Upper lobe of right lung (tissue), 1 donor: ENCODE results near the gene PSG5. TPM values are rescaled to one million over a fixed set of nuclear protein-coding genes. Genes with fewer than 3 reads are reported as not detected.
"Not testable (repeated sequence)": the region's sequence is repeated elsewhere in the genome, so short reads cannot be mapped to it uniquely, and the experiment has no call there.

Source experiments
- ATAC-seq: fragments of 200-7000 bp; cut with Tn5 transposase; one replicate; pipeline ENCODE4 v1.9.1; 2020; ENCODE audit warnings: mild to moderate bottlenecking, moderate library complexity
- DNase-seq: peaks from one replicate; pipeline ENCODE4 v3.0.0-alpha.2; 2020
- H3K27ac ChIP-seq: fragments of 200-600 bp; one replicate; pipeline ENCODE4 v1.8.0; 2022
- H3K27me3 ChIP-seq: fragments of 200-600 bp; one replicate; pipeline ENCODE4 v1.8.0; 2022; ENCODE audit warnings: mild to moderate bottlenecking
- H3K36me3 ChIP-seq: fragments of 200-600 bp; one replicate; pipeline ENCODE4 v1.8.0; 2022
- H3K4me1 ChIP-seq: fragments of 200-600 bp; one replicate; pipeline ENCODE4 v1.8.0; 2022
- H3K4me3 ChIP-seq: fragments of 200-600 bp; one replicate; pipeline ENCODE4 v1.8.0; 2022; ENCODE audit warnings: mild to moderate bottlenecking
- H3K9me3 ChIP-seq: fragments of 200-600 bp; one replicate; pipeline ENCODE4 v1.8.0; 2022
- intact Hi-C: fragments of 100-400 bp; cut with DNase I; formaldehyde crosslinking; loops from one replicate; pipeline ENCODE4 v1.11.0; 2022
- long read RNA-seq: library from polyadenylated mRNA; unstranded; transcript quantifications from one replicate; pipeline ENCODE4 v2.0.0, GENCODE V29; 2021
- total RNA-seq: library from RNA; stranded (reverse); fragmentation: NEBNext Ultra II Directional; extraction: Animal tissue kit (Norgen Biotek cat#: 25700); gene quantifications from one replicate; pipeline ENCODE4 v1.2.1, GENCODE V29; 2021
- TF ChIP-seq, protein P1 (sequence below): fragments of 200-600 bp; IDR thresholded peaks from one replicate; pipeline ENCODE4 v1.8.0; 2022; ENCODE audit warnings: antibody characterized with exemption
- donor health status: DM: no; HTN: yes; CAD: no; lungs with severe emphysema.

PSG5 gene
- not detected for total RNA-seq
- long read RNA-seq = 0 reads

DNA sequence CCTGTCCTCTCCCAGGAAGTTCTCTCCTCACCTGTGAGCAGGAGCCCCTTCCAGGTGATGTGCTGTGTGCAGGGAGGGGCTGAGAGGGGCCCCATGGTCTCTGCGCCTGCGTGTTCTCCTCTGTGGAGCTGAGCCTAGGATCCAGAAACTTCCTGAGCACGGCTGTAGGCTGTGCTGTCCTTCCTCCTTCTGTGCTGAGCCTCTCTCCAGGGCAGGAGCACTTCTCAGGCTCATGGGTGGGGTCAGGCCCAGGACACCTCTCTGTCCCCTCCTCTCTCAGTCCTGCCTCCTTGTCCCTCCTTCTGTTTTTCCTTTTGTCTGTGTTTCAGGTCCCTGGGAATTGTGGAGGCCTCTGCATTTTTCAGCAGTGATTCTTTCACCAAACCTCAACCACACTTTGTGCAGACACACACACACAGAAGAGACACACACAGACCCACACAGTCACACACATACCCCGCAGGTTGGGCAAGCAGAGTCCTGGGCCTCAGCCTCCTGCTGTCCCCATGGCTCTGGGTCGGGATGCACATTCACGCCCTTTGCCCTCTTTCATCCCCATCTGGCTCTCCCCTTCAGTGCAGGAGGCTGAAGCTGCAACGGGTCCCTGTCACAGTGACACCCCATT is at the start of gene PSG5:
PSG5 (minus strand) TSS at position 226 of the 625 bp plus-strand sequence; CDS start at position 95, 131 bp downstream.
- H3K27me3 ChIP-seq, DNase-seq, ATAC-seq, H3K4me1 ChIP-seq, intact Hi-C loops, H3K27ac ChIP-seq, H3K4me3 ChIP-seq, H3K9me3 ChIP-seq, H3K36me3 ChIP-seq: not testable (repeated sequence)

DNA sequence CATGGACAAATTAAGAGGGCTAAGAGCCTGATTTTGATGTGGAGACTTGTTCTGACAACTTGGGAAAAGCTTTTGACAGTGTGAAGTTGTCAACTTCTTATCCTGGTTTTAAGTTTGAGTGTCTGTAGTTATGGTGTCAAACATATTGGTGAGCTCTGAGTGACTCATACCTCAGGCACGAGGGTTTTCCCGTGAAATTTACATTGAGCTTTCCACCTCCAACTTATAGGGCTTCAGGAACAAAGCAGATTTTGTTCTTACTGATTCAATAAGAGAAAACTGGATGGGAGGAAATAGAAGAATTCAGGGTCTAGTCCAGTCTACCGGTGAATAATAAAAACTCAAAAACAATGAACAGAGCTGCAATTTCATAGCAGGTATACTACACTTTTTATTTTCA is 49.4 kb upstream of the PSG5 start:
- ATAC-seq, intact Hi-C loops, H3K4me1 ChIP-seq, H3K27ac ChIP-seq, DNase-seq, H3K27me3 ChIP-seq, H3K9me3 ChIP-seq, H3K36me3 ChIP-seq, H3K4me3 ChIP-seq: not testable (repeated sequence)

DNA sequence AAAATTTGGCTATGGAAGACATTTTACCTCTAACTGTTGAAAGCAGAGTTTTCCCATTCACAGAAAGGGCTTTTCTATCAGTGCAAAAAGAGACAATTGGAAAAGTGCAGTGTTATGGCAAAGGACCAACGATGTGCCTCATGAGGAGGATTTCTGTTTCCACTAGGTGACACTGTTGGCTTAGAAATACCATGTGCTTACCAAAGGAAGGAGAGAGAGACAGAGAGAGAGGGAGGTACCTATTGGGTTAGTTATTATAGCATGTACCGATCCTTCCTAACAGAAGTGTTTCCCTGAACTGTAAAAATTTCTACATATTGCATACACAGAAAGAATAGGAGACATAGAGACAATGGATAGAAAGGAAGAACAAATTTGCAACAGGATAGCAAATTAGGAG is 43.0 kb upstream of the PSG5 start:
- H3K4me3 ChIP-seq = no peak overlapping the region
- no peak for ATAC-seq
- no peak for DNase-seq
- H3K9me3 ChIP-seq = peaks cover 23% of the 10 kb centered on the region
- intact Hi-C loops = no loop called here
- no peaks in the 10 kb centered on the region for H3K36me3 ChIP-seq
- no peaks in the 10 kb centered on the region for H3K4me1 ChIP-seq
- H3K27ac ChIP-seq = no peak overlapping the region
- H3K27me3 ChIP-seq = no peaks in the 10 kb centered on the region
- TF ChIP-seq, protein P1, sequence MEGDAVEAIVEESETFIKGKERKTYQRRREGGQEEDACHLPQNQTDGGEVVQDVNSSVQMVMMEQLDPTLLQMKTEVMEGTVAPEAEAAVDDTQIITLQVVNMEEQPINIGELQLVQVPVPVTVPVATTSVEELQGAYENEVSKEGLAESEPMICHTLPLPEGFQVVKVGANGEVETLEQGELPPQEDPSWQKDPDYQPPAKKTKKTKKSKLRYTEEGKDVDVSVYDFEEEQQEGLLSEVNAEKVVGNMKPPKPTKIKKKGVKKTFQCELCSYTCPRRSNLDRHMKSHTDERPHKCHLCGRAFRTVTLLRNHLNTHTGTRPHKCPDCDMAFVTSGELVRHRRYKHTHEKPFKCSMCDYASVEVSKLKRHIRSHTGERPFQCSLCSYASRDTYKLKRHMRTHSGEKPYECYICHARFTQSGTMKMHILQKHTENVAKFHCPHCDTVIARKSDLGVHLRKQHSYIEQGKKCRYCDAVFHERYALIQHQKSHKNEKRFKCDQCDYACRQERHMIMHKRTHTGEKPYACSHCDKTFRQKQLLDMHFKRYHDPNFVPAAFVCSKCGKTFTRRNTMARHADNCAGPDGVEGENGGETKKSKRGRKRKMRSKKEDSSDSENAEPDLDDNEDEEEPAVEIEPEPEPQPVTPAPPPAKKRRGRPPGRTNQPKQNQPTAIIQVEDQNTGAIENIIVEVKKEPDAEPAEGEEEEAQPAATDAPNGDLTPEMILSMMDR = no peak

DNA sequence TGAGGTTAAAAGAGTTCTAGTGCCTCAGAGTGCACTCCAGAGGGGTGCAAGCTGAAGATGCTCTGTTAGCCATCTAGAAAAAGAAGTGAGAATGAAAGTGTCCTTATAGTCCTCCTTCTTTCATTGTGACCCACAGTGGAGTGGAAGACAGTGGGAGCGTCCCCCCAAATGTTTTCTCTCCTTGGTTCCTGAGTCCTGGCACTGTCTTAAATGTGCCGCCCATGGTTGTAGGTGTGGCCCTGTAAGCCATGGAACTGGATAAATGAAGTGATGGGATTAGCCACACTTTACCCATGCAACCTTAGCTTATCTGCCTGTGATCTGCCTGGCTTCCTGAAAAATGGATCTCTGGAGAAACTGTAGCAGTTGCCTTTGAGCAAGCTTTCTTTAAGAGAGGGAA is 42.4 kb upstream of the PSG5 start:
- intact Hi-C loops, H3K27me3 ChIP-seq, H3K4me1 ChIP-seq, H3K27ac ChIP-seq, ATAC-seq, H3K36me3 ChIP-seq, H3K4me3 ChIP-seq, DNase-seq: not testable (repeated sequence)
- peaks cover 23% of the 10 kb centered on the region for H3K9me3 ChIP-seq

DNA sequence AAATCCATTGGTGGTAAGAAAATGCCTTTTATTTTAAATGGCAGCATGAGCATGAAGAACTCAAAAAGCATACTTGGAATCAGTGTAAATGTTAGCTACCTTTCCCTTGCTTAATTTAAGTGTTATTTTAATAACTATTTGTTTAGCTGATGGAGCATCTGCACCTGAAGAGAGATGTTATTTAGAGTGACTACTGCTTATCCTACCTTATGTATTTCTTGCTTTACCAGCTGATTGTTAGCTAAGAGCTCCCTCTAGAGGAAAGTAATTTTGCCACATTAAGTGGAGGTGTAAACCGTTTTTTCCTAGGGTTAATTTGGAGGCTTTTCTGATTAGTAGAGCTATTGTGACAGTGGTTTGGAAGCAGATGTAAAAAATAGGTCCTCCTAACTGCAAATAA is 40.6 kb upstream of the PSG5 start:
- H3K4me3 ChIP-seq, H3K4me1 ChIP-seq, ATAC-seq, H3K27ac ChIP-seq, H3K36me3 ChIP-seq, intact Hi-C loops, DNase-seq, H3K27me3 ChIP-seq: not testable (repeated sequence)
- H3K9me3 ChIP-seq = peaks cover 23% of the 10 kb centered on the region

DNA sequence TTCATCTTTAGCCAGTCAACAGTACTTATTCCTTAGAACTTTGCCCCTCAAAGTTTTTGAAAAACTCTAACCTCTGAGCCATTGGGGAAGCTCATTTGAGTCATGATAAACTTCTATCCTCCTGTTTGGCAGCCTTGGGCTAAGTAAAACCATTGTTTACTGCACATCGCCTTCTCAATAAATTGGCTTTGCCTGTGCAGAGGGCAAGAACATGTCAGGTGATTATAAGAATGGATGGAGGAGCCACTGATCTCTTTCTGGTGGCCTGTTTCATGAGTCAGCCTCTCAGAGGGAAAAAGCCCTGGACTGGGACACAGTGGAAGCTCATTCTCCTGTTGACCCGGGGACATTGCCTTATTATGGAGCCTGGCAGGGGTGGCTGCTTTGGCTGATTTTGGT is 38.5 kb upstream of the PSG5 start:
- H3K4me1 ChIP-seq = no peaks in the 10 kb centered on the region
- H3K27ac ChIP-seq = no peak overlapping the region
- intact Hi-C loops = no loop called here
- TF ChIP-seq, protein P1 = no peak
- H3K4me3 ChIP-seq = no peak overlapping the region
- H3K36me3 ChIP-seq = no peaks in the 10 kb centered on the region
- peaks cover 21% of the 10 kb centered on the region for H3K9me3 ChIP-seq
- no peak for ATAC-seq
- no peak for DNase-seq
- no peaks in the 10 kb centered on the region for H3K27me3 ChIP-seq

DNA sequence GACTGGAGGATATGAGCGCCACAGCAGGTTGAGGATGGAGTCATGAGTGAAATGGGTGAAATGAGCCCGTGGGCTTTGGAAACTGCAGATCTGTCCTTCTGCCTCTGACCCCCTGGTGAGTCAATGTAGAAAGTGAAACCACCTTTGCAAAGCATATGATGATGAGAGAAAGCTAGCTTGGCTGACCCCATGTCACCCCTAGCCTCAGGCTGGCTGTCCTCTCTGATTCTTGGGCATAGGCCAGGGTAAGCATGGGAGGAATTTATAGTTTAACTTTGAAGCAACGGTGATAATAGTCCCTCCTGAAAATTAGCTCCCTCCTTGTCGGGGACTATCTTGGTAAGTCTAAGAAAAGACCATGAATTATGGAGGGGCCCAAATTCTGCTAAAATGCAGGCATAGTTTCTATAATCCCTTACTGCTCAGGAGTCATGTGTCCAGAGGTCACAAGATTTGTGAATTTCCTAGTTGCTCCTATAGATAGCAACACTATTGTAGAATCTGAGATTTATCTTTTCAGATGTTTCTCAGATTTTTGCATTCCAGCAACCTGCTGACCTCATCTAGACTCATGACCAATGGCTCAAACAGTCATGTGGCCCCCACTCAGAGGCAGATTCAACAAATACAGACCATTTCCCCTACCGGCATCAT is 38.0 kb upstream of the PSG5 start:
- H3K36me3 ChIP-seq, DNase-seq, H3K27ac ChIP-seq, H3K4me3 ChIP-seq, H3K4me1 ChIP-seq, ATAC-seq, intact Hi-C loops, H3K27me3 ChIP-seq: not testable (repeated sequence)
- H3K9me3 ChIP-seq = peaks cover 16% of the 10 kb centered on the region

DNA sequence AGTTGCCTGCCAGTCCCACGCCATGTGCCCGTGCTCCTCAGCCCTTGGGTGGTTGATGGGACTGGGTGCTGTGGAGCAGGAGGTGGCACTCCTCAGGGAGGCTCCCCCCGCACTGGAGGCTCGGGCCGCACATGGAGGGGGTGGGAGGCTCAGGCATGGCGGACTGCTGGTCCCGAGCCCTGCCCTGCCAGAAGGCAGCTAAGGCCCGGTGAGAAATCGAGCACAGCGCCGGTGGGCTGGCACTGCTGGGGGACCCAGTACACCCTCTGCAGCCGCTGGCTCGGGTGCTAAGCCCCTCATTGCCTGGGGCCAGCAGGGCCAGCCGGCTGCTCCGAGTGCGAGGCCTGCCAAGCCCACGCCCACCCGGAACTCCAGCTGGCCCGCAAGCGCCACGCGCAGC is 35.6 kb upstream of the PSG5 start:
- ATAC-seq, H3K36me3 ChIP-seq, H3K27me3 ChIP-seq, H3K4me3 ChIP-seq, H3K27ac ChIP-seq, H3K9me3 ChIP-seq, intact Hi-C loops, DNase-seq, H3K4me1 ChIP-seq: not testable (repeated sequence)

DNA sequence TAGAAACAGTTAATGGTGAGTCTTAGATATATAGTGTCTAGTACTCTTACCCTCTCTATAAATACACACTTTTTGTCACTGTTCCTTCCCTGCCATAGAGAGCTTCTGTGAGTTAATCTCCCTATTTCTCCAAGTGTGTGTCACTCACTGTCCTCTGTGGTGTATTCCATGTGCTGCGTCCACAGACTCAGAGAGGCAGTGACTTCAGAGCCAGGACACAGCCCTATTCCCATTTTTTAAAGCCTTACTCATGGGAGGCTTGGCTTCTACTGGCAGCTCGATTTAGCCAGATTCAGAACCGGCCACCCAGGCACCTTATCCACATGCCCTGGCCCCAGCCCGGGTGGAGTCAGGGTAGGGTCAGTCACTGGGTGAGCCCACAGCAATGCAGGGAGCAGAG is 32.8 kb upstream of the PSG5 start:
- H3K4me3 ChIP-seq, H3K9me3 ChIP-seq, intact Hi-C loops, H3K27ac ChIP-seq, ATAC-seq, H3K4me1 ChIP-seq, DNase-seq, H3K36me3 ChIP-seq, H3K27me3 ChIP-seq: not testable (repeated sequence)

DNA sequence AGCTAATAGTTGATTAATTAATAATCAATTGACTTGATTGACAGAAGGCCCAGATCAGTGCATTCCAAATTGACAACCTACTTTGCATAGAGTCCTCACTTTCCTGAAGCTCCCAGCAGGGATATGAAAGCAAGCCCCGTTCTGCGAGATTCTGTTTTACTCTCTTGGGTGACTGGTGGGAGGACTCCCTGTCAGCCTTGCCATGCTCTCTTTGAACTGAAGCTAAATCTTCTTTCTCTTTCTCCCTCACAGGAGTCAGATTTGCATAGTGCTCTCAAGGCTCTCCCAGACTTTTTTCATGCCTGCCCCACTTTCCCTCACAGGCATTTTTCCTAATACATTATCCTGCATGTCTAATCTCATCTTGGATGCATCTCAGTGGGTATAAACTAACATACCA is 29.5 kb upstream of the PSG5 start:
- H3K36me3 ChIP-seq, ATAC-seq, H3K9me3 ChIP-seq, H3K4me1 ChIP-seq, H3K27ac ChIP-seq, H3K27me3 ChIP-seq, intact Hi-C loops, H3K4me3 ChIP-seq, DNase-seq: not testable (repeated sequence)
